Measurements from ENCODE around the gene ULK4. TPM values are rescaled to one million over a fixed set of nuclear protein-coding genes. Genes with fewer than 3 reads are reported as not detected.

The ULK4 gene
- total and polyA plus RNA-seq, 2 of the 8 experiments (the other 6 are each of a cell fraction or from before 2014, with no cell fraction given): 3.0 to 10.8 TPM

DNA sequence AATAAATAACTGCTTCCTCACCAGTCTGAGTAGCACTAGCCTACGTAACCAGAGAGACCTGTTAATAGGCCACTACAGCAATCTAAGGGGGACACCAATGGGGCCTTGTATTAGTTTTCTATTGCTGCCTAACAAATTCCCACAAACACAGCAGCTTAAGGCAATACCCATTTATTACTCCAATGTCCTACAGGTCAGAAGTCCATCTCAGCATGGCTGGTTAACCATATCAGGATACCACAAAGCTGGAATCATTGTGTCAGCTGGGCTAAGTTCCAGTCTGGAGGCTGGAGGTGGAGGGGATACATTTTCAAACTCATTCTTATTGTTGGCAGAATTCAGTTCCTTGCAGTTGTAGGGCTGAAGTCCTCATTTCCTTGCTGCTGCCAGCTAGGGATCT lies 331.9 kb downstream of the ULK4 start (continued):
- TF ChIP-seq SP2 (IDR thresholded peaks at IDR 0.05; ENCODE audit: low read length) (no peak), SUZ12 (IDR thresholded peaks at IDR 0.05; ENCODE audit: low read length) (no peak), RNF2 (IDR thresholded peaks at IDR 0.05; ENCODE audit: borderline replicate concordance, low read depth, low read length, missing control alignments, poor library complexity, severe bottlenecking) (no peak), BCL11A (IDR thresholded peaks at IDR 0.05; ENCODE audit: low read depth in 2 of 2, low read length in 2 of 2) (no peak)
- TF ChIP-seq, protein P1, sequence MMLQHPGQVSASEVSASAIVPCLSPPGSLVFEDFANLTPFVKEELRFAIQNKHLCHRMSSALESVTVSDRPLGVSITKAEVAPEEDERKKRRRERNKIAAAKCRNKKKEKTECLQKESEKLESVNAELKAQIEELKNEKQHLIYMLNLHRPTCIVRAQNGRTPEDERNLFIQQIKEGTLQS (IDR thresholded peaks at IDR 0.05; ENCODE audit: insufficient read depth, low read depth, low read length): no peak

Measured in H1 (cell line).